Heart left ventricle (tissue), 16 donors: ENCODE data around the gene SNX5. TPM values are rescaled to one million over a fixed set of nuclear protein-coding genes. Genes with fewer than 3 reads are reported as not detected.
A peak's percentile ranks its signal among the peaks of the same experiment; 100 is the strongest.
"Not testable (repeated sequence)": the region's sequence is repeated elsewhere in the genome, so short reads cannot be mapped to it uniquely, and the experiment has no call there.

Source experiments
- ATAC-seq, 4 donors: fragments of 200-7000 bp; cut with Tn5 transposase; one replicate each; pipeline ENCODE4 v1.9.1; 2020 to 2022; ENCODE audit warnings: moderate library complexity in 4 of 4, mild to moderate bottlenecking in 3 of 4, moderate number of reproducible peaks in 1 of 4
- DNase-seq, 5 donors: peaks; one replicate each; pipeline ENCODE4 v3.0.0-alpha.2; 2020
- H3K27ac ChIP-seq, 12 donors: fragments of 200-600 bp; sonication (generic) in 4 of 12; one replicate each; pipeline versions ENCODE4 v1.5.0 to v1.8.0; 2016 to 2022; ENCODE audit warnings: mild to moderate bottlenecking in 2 of 12
- H3K27me3 ChIP-seq, 9 donors: fragments of 200-600 bp; sonication (generic) in 2 of 9; one replicate each; pipeline versions ENCODE4 v1.5.1 to v1.8.0; 2016 to 2022; ENCODE audit warnings: mild to moderate bottlenecking in 3 of 9
- H3K36me3 ChIP-seq, 9 donors: fragments of 200-600 bp; sonication (generic) in 2 of 9; one replicate each; pipeline versions ENCODE4 v1.5.0 to v1.8.0; 2018 to 2022; ENCODE audit warnings: mild to moderate bottlenecking in 2 of 9
- H3K4me1 ChIP-seq, 12 donors: fragments of 200-600 bp; sonication (generic) in 4 of 12; one replicate each; pipeline versions ENCODE4 v1.5.0 to v1.8.0; 2016 to 2022; ENCODE audit warnings: mild to moderate bottlenecking in 3 of 12
- H3K4me3 ChIP-seq, 12 donors: fragments of 200-600 bp; sonication (generic) in 4 of 12; one replicate each; pipeline versions ENCODE4 v1.5.0 to v1.8.0; 2017 to 2022; ENCODE audit warnings: mild to moderate bottlenecking in 9 of 12, moderate library complexity in 4 of 12
- H3K9me3 ChIP-seq, 12 donors: fragments of 200-600 bp; sonication (generic) in 4 of 12; one replicate each; pipeline versions ENCODE4 v1.5.0 to v1.8.0; 2016 to 2022; ENCODE audit warnings: mild to moderate bottlenecking in 1 of 12
- POLR2A ChIP-seq, 2 donors: fragments of 450-650 bp; IDR thresholded peaks; one replicate each; pipeline ENCODE4 v1.6.1; 2017; ENCODE audit warnings: antibody characterized with exemption in 2 of 2, mild to moderate bottlenecking in 2 of 2, moderate library complexity in 2 of 2
- WGBS, 4 donors: extraction: QIAGEN DNeasy Blood & Tissue Kit in 2 of 4; methylation state at CpG; one replicate each; pipeline versions ENCODE4 v1.1.5 to v1.1.7; 2013 to 2018; 5-methylcytosine and 5-hydroxymethylcytosine counted together
- intact Hi-C, 10 donors: fragments of 100-400 bp; cut with DNase I; formaldehyde crosslinking; loops; one replicate each; pipeline versions ENCODE4 v1.11.1 to v1.14.2; 2022
- polyA plus RNA-seq, 2 donors: library from polyadenylated mRNA; stranded (reverse); fragments of 200-250 nt; gene quantifications; one replicate each; pipeline ENCODE4 v1.2.3, GENCODE V29; 2013
- total RNA-seq, 9 donors: library from RNA; depleted of rRNA in 2 of 9; stranded (reverse); fragments of >200 nt in 2 of 9; fragmentation: NEBNext Ultra II Directional in 3 of 9; extraction: Animal tissue kit (Norgen Biotek cat#: 25700) in 3 of 9; gene quantifications; one replicate each; pipeline versions ENCODE4 v1.1.0 to v1.2.4, GENCODE V29; 2016 to 2023
- TF ChIP-seq, protein P1 (sequence below), 12 donors: fragments of 200-600 bp; sonication (generic) in 4 of 12; IDR thresholded peaks; one replicate each; pipeline versions ENCODE4 v1.5.0 to v1.8.0; 2018 to 2022; ENCODE audit warnings: antibody characterized with exemption in 12 of 12, mild to moderate bottlenecking in 5 of 12
- donor health status: ischemic (EF 13 %, LVEDD 7.1; RV severe dilation, severe dysfunction).
- donor health status: healthy with polysubstance abuse.
- donor health status: DM: no; HTN: yes; CAD: no.
- donor health status: DM: no; HTN: no; CAD: no.
- donor health status: ischemic (EF 25% LVEDD 6.9; RV normal size, moderate dysfunction).
- donor health status: ischemic (EF 25% LVEDD 5.7; RV mildly dilated, moderate dysfunction).
- donor health status: healthy.
- donor health status: DM: yes; HTN: yes; CAD: no.
- donor health status: ischemic (EF 35%, LVEDD 5.7; RV mildly dilated, moderate dysfunction).
- donor health status: nonischemic (EF 11% LVEDD 7.7; RV severe dilation, severe dysfunction).
- donor health status: DM: yes; HTN: yes; CAD: no.
- donor health status: PGD.
- donor health status: ischemic (EF 29% LVEDD 5.4; RV normal size, mild dysfunction).
- donor health status: nonischemic (EF 23%, LVEDD 6.1; RV moderate dilation, normal function).

The SNX5 gene
- total and polyA plus RNA-seq, 11 donors, result 32.8 to 75.0 (median 44.0) TPM

DNA sequence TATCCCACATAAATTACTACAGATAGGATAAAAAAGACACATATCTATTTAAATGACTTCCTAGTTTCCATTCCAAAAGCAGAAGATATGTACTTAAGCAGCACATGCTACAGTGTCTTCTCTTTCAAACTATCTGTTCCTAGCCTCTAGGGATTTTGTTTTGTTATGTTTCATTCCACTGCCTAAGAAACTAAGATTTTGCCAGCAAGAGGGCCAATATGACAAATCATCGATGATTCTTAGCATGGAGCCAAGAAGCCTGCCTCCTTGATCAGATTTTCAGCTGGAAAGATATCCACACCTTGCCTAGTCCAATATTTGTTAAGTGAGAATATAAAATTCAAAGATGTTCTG is 7.0 kb downstream of the SNX5 start:
- H3K4me1 ChIP-seq, result peaks cover under 1 to 92% (median 74%) of the 10 kb centered on the region in 12 donors
- H3K9me3 ChIP-seq, result no peaks in the 10 kb centered on the region
- ATAC-seq (no peak), DNase-seq (no peak)
- no peak for TF ChIP-seq POLR2A (IDR thresholded peaks at IDR 0.05)
- TF ChIP-seq, protein P1, sequence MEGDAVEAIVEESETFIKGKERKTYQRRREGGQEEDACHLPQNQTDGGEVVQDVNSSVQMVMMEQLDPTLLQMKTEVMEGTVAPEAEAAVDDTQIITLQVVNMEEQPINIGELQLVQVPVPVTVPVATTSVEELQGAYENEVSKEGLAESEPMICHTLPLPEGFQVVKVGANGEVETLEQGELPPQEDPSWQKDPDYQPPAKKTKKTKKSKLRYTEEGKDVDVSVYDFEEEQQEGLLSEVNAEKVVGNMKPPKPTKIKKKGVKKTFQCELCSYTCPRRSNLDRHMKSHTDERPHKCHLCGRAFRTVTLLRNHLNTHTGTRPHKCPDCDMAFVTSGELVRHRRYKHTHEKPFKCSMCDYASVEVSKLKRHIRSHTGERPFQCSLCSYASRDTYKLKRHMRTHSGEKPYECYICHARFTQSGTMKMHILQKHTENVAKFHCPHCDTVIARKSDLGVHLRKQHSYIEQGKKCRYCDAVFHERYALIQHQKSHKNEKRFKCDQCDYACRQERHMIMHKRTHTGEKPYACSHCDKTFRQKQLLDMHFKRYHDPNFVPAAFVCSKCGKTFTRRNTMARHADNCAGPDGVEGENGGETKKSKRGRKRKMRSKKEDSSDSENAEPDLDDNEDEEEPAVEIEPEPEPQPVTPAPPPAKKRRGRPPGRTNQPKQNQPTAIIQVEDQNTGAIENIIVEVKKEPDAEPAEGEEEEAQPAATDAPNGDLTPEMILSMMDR (IDR thresholded peaks at IDR 0.05), result no peak
- 45 to 63% (median 57%) methylated on average over 1 of the region's 1 CpG for WGBS, 4 donors
- H3K4me3 ChIP-seq, result peak overlapping the region in 1 of 12 donors; percentile 26
- no peaks in the 10 kb centered on the region for H3K27me3 ChIP-seq
- H3K36me3 ChIP-seq, result peaks cover 0 to 14% (median 0%) of the 10 kb centered on the region in 9 donors
- intact Hi-C loops, result loop anchor here in 1 of 10 donors (10.0 kb wide), 1 partner anchor 543 kb away; the partner anchor contains the start of gene SEC23B
- H3K27ac ChIP-seq, result peak overlapping the region in 7 of 12 donors; percentile 7 to 99 (median 29)

DNA sequence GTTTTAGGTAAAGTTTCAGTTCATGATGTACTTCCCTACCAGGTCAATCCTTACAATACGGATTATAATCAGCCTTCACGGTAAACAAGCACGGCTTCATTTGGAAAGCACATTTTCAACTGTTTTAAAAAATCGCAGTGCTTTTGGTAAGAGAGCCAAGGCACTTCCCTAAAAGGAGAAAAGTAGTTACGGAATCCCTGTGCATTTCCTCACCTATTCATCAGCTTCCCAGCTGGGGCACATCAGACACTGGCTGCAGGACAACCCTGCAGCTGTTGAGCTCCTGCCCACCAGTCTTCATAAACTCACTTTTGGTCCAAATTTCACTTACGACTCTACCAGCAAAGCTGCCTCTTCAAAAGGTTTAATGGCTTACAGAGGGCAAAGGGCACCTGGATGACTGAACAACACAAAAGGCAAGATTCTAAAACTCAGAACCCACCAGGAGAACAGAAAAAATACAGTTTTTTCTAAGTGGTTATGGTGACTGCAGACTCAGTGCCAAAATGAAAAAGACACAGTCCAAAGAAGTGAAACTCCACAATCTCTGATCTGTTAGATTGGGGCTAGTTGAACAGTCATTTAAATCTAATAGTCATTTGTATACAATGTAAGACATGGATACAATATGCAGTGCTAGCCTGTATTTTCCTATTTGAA is 7.5 kb downstream of the SNX5 start:
- no peaks in the 10 kb centered on the region for H3K27me3 ChIP-seq
- intact Hi-C loops, result loop anchor here in 1 of 10 donors (10.0 kb wide), 1 partner anchor 544 kb away; the partner anchor contains the start of gene SEC23B
- peaks cover 0 to 19% (median 4%) of the 10 kb centered on the region in 9 donors for H3K36me3 ChIP-seq
- peak overlapping the region in 3 of 12 donors; percentile 9 to 26 (median 14) for H3K4me3 ChIP-seq
- H3K9me3 ChIP-seq, result no peaks in the 10 kb centered on the region
- WGBS, 4 donors, result 55 to 67% (median 63%) methylated on average over 6 of the region's 6 CpGs
- TF ChIP-seq, protein P1 (IDR thresholded peaks at IDR 0.05), result no peak
- TF ChIP-seq POLR2A (IDR thresholded peaks at IDR 0.05), result no peak
- H3K4me1 ChIP-seq, result peaks cover 0 to 90% (median 69%) of the 10 kb centered on the region in 12 donors
- H3K27ac ChIP-seq, result peak overlapping the region in 9 of 12 donors; percentile 7 to 99 (median 29)
- peak in 3 of 5 donors; percentile 47 to 65 (median 65) for DNase-seq
- peak in 3 of 4 donors; percentile 51 to 61 (median 57) for ATAC-seq

DNA sequence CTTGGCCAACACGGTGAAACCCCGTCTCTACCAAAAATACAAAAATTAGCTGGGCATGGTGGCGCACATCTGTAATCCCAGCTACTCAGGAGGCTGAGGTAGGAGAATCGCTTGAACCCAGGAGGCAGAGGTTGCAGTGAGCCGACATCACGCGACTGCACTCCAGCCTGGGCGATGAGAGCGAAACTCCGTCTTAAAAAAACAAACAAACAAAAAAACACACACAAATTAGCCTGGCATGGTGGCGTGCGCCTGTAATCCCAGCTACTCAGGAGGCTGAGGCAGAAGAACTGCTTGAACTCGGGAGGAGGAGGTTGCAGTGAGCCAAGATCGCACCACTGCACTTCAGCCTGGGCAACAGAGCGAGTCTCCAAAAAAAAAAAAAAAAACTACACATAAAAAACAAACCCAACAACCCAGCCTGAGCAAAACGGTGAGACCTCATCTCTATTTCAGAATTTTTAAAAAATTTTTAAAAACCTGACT is 8.2 kb downstream of the SNX5 start:
- H3K4me3 ChIP-seq, result peak overlapping the region in 1 of 12 donors; percentile 26
- H3K9me3 ChIP-seq, H3K27me3 ChIP-seq, DNase-seq, ATAC-seq: not testable (repeated sequence)
- intact Hi-C loops, result loop anchor here in 1 of 10 donors (10.0 kb wide), 1 partner anchor 544 kb away; the partner anchor contains the start of gene SEC23B
- H3K36me3 ChIP-seq, result peaks cover 0 to 24% (median 10%) of the 10 kb centered on the region in 9 donors
- H3K27ac ChIP-seq, result peak overlapping the region in 8 of 12 donors; percentile 4 to 99 (median 31)
- 92 to 94% (median 93%) methylated on average over 16 of the region's 16 CpGs for WGBS, 4 donors
- peaks cover 0 to 89% (median 64%) of the 10 kb centered on the region in 12 donors for H3K4me1 ChIP-seq

DNA sequence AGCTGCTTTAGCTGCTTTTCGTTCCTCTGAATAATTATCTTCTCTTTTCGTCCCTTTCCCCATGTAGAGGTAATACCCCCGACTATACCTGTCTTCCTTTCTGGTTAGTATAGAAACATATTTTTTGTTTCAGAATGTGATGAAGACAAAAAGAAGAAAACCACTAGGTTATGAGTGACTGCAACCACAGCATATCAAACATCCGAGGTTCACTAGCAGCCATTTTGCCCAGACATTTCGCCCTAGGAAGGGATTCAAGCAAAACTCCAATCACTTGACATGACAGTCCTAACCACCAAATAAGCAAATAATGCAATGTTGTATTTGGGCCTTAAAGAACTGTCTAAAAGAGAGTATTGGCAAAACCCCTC is 9.4 kb downstream of the SNX5 start:
- DNase-seq, result no peak
- H3K4me3 ChIP-seq, result no peak overlapping the region
- peaks cover 0 to 80% (median 55%) of the 10 kb centered on the region in 12 donors for H3K4me1 ChIP-seq
- peaks cover 0 to 36% (median 22%) of the 10 kb centered on the region in 9 donors for H3K36me3 ChIP-seq
- no peak for ATAC-seq
- peak overlapping the region in 7 of 12 donors; percentile 10 to 76 (median 39) for H3K27ac ChIP-seq
- no peaks in the 10 kb centered on the region for H3K9me3 ChIP-seq
- no peak for TF ChIP-seq POLR2A (IDR thresholded peaks at IDR 0.05)
- TF ChIP-seq, protein P1 (IDR thresholded peaks at IDR 0.05), result no peak
- no peaks in the 10 kb centered on the region for H3K27me3 ChIP-seq
- intact Hi-C loops, result no loop called here
- 81 to 83% (median 82%) methylated on average over 5 of the region's 5 CpGs for WGBS, 4 donors
